EH (cell line): ENCODE measurements around the gene MT3.
"Not testable (repeated sequence)": the region's sequence is repeated elsewhere in the genome, so short reads cannot be mapped to it uniquely, and the experiment has no call there.

ENCODE experiments used
- DNase-seq: peaks from one replicate; pipeline ENCODE4 v3.0.0-alpha.2; 2015; ENCODE audit warnings: low read depth

Gene MT3

GRCh38 chr16:56580391-56581048 lies 8.8 kb upstream of the MT3 start:
- DNase-seq, result no peak

- DNase-seq, result not testable (repeated sequence)
Measured at GRCh38 chr16:56582911-56583310, 6.4 kb upstream of the MT3 start.

GRCh38 chr16:56583351-56584168 lies 5.8 kb upstream of the MT3 start:
- DNase-seq, result no peak

GRCh38 chr16:56584276-56584675 lies 5.1 kb upstream of the MT3 start:
- DNase-seq, result no peak

- DNase-seq, result no peak
Measured at GRCh38 chr16:56588781-56589140, 567 bp upstream of the MT3 start.

GRCh38 chr16:56591377-56592060 lies 2.2 kb downstream of the MT3 start:
- no peak for DNase-seq

GRCh38 chr16:56593573-56594291 lies 4.4 kb downstream of the MT3 start:
- no peak for DNase-seq

GRCh38 chr16:56594292-56594619 lies 4.9 kb downstream of the MT3 start:
- DNase-seq, result no peak

- peak; percentile 74 for DNase-seq
Measured at GRCh38 chr16:56600398-56600999, 11.2 kb downstream of the MT3 start.

- DNase-seq, result no peak
Measured at GRCh38 chr16:56601325-56601724, 12.0 kb downstream of the MT3 start.

- peak; percentile 67 for DNase-seq
Measured at GRCh38 chr16:56603589-56603988, 14.3 kb downstream of the MT3 start.

GRCh38 chr16:56604966-56605365 lies 15.6 kb downstream of the MT3 start:
- peak; percentile 21 for DNase-seq

- no peak for DNase-seq
Measured at GRCh38 chr16:56605475-56605874, 16.1 kb downstream of the MT3 start.

GRCh38 chr16:56606071-56606475 lies 16.7 kb downstream of the MT3 start:
- peak; percentile 83 for DNase-seq

GRCh38 chr16:56606476-56607108 lies 17.3 kb downstream of the MT3 start:
- DNase-seq, result peak; percentile 85

GRCh38 chr16:56607109-56607618 lies 17.8 kb downstream of the MT3 start:
- DNase-seq, result peak; percentile 98

- no peak for DNase-seq
Measured at GRCh38 chr16:56607675-56608042, 18.3 kb downstream of the MT3 start.

- peak; percentile 97 for DNase-seq
Measured at GRCh38 chr16:56608043-56608875, 18.9 kb downstream of the MT3 start, which contains the start of gene MT2A. MT2A (plus strand) TSS chr16:56608584; CDS start chr16:56608656, 72 bp downstream.

GRCh38 chr16:56608876-56609462 lies 19.6 kb downstream of the MT3 start:
- peak; percentile 42 for DNase-seq

- peak; percentile 92 for DNase-seq
Measured at GRCh38 chr16:56609463-56609921, 20.2 kb downstream of the MT3 start.
